Adipocyte (in vitro differentiated cells): Measurements from ENCODE around the gene PLEKHA7.

ENCODE experiments used
- DNase-seq: peaks from one replicate; pipeline ENCODE4 v3.0.0-alpha.2; 2015; ENCODE audit warnings: low read depth
- H3K27me3 ChIP-seq: replicated peaks from 2 replicates; pipeline ENCODE4 v1.7.0; 2013; ENCODE audit warnings: mild to moderate bottlenecking, low read length, moderate library complexity; ENCODE audit not compliant: control insufficient read depth, insufficient read depth
- H3K36me3 ChIP-seq: 2 replicates; pipeline ENCODE4 v1.7.0; 2013; ENCODE audit warnings: low read length, mild to moderate bottlenecking, moderate library complexity; ENCODE audit not compliant: control insufficient read depth, insufficient read depth, severe bottlenecking
- H3K4me1 ChIP-seq: 2 replicates; pipeline ENCODE4 v1.7.0; 2013; ENCODE audit warnings: mild to moderate bottlenecking, low read length, moderate library complexity; ENCODE audit not compliant: control insufficient read depth, insufficient read depth
- H3K4me3 ChIP-seq: 2 replicates; pipeline ENCODE4 v1.7.0; 2013; ENCODE audit warnings: mild to moderate bottlenecking, low read length, moderate library complexity
- H3K9ac ChIP-seq: 2 replicates; pipeline ENCODE4 v1.7.0; 2013; ENCODE audit warnings: mild to moderate bottlenecking, low read length, moderate library complexity
- H3K9me3 ChIP-seq: 2 replicates; pipeline ENCODE4 v1.7.0; 2013; ENCODE audit warnings: mild to moderate bottlenecking, low read length, moderate library complexity; ENCODE audit not compliant: control insufficient read depth

The PLEKHA7 gene

GRCh38 chr11:16987205-16987568 lies 27.0 kb downstream of the PLEKHA7 start:
- H3K36me3 ChIP-seq: no peaks in the 10 kb centered on the region
- no peak overlapping the region for H3K9ac ChIP-seq
- H3K9me3 ChIP-seq: no peaks in the 10 kb centered on the region
- peaks cover 6% of the 10 kb centered on the region for H3K27me3 ChIP-seq
- no peak overlapping the region for H3K4me3 ChIP-seq
- H3K4me1 ChIP-seq: no peaks in the 10 kb centered on the region
- no peak for DNase-seq

GRCh38 chr11:16986434-16987204 lies 27.6 kb downstream of the PLEKHA7 start:
- Histone ChIP-seq H3K9me3 (no peaks in the 10 kb centered on the region), H3K27me3 (peaks cover 6% of the 10 kb centered on the region), H3K36me3 (no peaks in the 10 kb centered on the region), H3K4me3 (no peak overlapping the region), H3K9ac (no peak overlapping the region), H3K4me1 (no peaks in the 10 kb centered on the region)
- DNase-seq: no peak

- Histone ChIP-seq H3K4me1 (no peaks in the 10 kb centered on the region), H3K9ac (no peak overlapping the region), H3K9me3 (no peaks in the 10 kb centered on the region)
These were observed 28.9 kb downstream of the PLEKHA7 start for GRCh38 chr11:16985297-16985696.

GRCh38 chr11:16984229-16984628 lies 30.0 kb downstream of the PLEKHA7 start:
- no peaks in the 10 kb centered on the region for H3K36me3 ChIP-seq
- no peaks in the 10 kb centered on the region for H3K4me1 ChIP-seq
- H3K27me3 ChIP-seq: peaks cover 6% of the 10 kb centered on the region
- DNase-seq: no peak
- no peak overlapping the region for H3K9ac ChIP-seq
- no peaks in the 10 kb centered on the region for H3K9me3 ChIP-seq
- H3K4me3 ChIP-seq: no peak overlapping the region

More at GRCh38 chr11:16985297-16985696, 28.9 kb downstream of the PLEKHA7 start:
- no peak overlapping the region for H3K4me3 ChIP-seq
- H3K27me3 ChIP-seq: peaks cover 6% of the 10 kb centered on the region
- DNase-seq: no peak
- H3K36me3 ChIP-seq: no peaks in the 10 kb centered on the region

GRCh38 chr11:16982809-16983208 lies 31.4 kb downstream of the PLEKHA7 start:
- Histone ChIP-seq H3K9ac (no peak overlapping the region), H3K27me3 (no peaks in the 10 kb centered on the region), H3K4me1 (no peaks in the 10 kb centered on the region), H3K36me3 (no peaks in the 10 kb centered on the region), H3K9me3 (no peaks in the 10 kb centered on the region), H3K4me3 (no peak overlapping the region)
- DNase-seq: no peak

- H3K36me3 ChIP-seq: no peaks in the 10 kb centered on the region
- no peak overlapping the region for H3K9ac ChIP-seq
- H3K27me3 ChIP-seq: no peaks in the 10 kb centered on the region
- no peaks in the 10 kb centered on the region for H3K4me1 ChIP-seq
- H3K4me3 ChIP-seq: no peak overlapping the region
- DNase-seq: no peak
- no peaks in the 10 kb centered on the region for H3K9me3 ChIP-seq
These were observed 31.9 kb downstream of the PLEKHA7 start for GRCh38 chr11:16982256-16982671.

- peak; percentile 81 for DNase-seq
- Histone ChIP-seq H3K36me3 (no peaks in the 10 kb centered on the region), H3K27me3 (no peaks in the 10 kb centered on the region), H3K4me1 (no peaks in the 10 kb centered on the region), H3K9me3 (no peaks in the 10 kb centered on the region), H3K9ac (no peak overlapping the region), H3K4me3 (no peak overlapping the region)
These were observed 32.5 kb downstream of the PLEKHA7 start for GRCh38 chr11:16981651-16982194.

GRCh38 chr11:16979703-16980622 lies 34.3 kb downstream of the PLEKHA7 start:
- no peak overlapping the region for H3K4me3 ChIP-seq
- no peak for DNase-seq
- H3K9me3 ChIP-seq: no peaks in the 10 kb centered on the region
- H3K27me3 ChIP-seq: no peaks in the 10 kb centered on the region
- no peaks in the 10 kb centered on the region for H3K4me1 ChIP-seq
- no peaks in the 10 kb centered on the region for H3K36me3 ChIP-seq
- H3K9ac ChIP-seq: no peak overlapping the region

GRCh38 chr11:16977994-16978315 lies 36.3 kb downstream of the PLEKHA7 start:
- H3K27me3 ChIP-seq: no peaks in the 10 kb centered on the region
- no peaks in the 10 kb centered on the region for H3K9me3 ChIP-seq
- H3K4me3 ChIP-seq: no peak overlapping the region
- no peak overlapping the region for H3K9ac ChIP-seq
- no peak for DNase-seq
- H3K4me1 ChIP-seq: no peaks in the 10 kb centered on the region
- no peaks in the 10 kb centered on the region for H3K36me3 ChIP-seq

GRCh38 chr11:16977136-16977993 lies 36.8 kb downstream of the PLEKHA7 start:
- no peak overlapping the region for H3K4me3 ChIP-seq
- no peak for DNase-seq
- no peaks in the 10 kb centered on the region for H3K36me3 ChIP-seq
- H3K9ac ChIP-seq: no peak overlapping the region
- H3K9me3 ChIP-seq: no peaks in the 10 kb centered on the region
- no peaks in the 10 kb centered on the region for H3K27me3 ChIP-seq
- no peaks in the 10 kb centered on the region for H3K4me1 ChIP-seq

GRCh38 chr11:16976379-16976778 lies 37.8 kb downstream of the PLEKHA7 start:
- no peaks in the 10 kb centered on the region for H3K36me3 ChIP-seq
- H3K27me3 ChIP-seq: no peaks in the 10 kb centered on the region
- H3K9ac ChIP-seq: no peak overlapping the region
- no peaks in the 10 kb centered on the region for H3K9me3 ChIP-seq
- no peak for DNase-seq
- no peak overlapping the region for H3K4me3 ChIP-seq
- no peaks in the 10 kb centered on the region for H3K4me1 ChIP-seq
